HG03342 (cell line): Measurements from ENCODE around the gene ISCA1.
A peak's percentile ranks its signal among the peaks of the same experiment; 100 is the strongest.
"Not testable (repeated sequence)": the region's sequence is repeated elsewhere in the genome, so short reads cannot be mapped to it uniquely, and the experiment has no call there.

Experiments used
- ATAC-seq: cut with Tn5 transposase; IDR thresholded peaks from one replicate; pipeline ENCODE4 v1.9.1; 2021; ENCODE audit warnings: mild to moderate bottlenecking, moderate library complexity; ENCODE audit not compliant: unreplicated experiment

Gene ISCA1

DNA sequence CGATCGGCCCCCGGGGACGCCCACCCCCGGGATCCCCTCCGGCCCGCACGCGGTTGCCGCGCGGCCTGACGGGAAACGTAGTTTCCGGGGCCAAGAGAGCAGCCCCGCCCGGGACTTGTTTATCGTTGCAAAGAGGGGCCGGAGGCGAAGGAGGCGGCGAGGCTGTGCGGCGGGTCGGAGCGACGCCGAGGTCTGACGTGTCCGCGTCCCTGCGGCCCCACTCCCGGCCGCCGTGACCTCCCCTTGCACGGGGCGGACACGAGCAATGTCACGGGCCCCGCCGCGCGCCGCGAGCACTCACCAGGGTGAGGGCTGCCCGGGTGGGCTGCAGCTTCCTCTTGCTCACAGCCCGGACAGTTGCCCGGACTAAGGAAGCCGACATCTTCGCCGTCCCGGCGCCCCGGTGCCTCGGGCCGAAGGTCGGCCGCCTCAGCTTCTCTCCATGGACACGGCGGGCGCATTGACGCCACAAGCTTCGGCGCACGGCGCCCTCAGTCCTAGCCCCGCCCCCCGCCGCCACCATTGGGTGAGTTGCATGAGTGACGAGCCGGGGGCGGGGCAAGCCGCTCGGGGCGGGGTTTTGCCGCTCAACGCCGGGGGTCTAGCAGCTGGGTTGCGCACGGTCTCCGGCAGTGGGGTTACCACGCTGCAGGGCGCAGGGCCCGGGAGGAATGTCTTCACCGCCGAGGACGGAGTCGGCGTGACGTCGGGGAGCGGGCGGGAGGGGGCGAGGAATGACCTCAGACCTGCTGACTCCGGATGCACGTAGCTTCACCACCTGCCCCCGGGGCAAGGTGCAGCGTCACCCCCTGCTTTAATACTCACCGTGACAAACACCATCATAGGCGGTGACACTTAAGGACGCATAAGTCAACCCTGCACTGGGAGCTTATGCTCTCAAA lies at the start of gene ISCA1:
Gene ISCA1 (minus strand): TSS at position 462 of the 902 bp plus-strand sequence. CDS start 80 bp downstream, at position 382.
- ATAC-seq = peak; percentile 73

- no peak for ATAC-seq
Observed at GRCh38 chr9:86330186-86330585, 47.8 kb upstream of the ISCA1 start.

DNA sequence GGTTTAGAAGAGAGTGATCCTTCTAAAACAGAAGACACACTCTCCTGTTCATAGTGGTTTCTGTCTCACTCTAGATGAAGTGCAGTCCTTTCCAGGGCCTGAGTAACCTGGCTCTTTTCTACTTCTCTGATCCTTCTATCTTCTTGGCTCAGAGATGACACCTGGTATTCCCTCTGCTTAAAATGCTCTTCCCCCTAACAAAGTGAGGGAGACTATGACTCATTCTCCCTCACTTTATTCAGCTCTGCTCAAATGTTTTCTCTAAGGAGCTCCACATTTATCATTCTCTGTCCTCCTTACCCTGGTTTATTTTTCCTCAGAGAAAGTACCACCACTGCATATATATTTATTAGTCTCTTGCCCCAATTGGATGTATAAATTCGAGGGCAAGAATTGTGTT lies 47.3 kb upstream of the ISCA1 start:
- ATAC-seq = no peak

DNA sequence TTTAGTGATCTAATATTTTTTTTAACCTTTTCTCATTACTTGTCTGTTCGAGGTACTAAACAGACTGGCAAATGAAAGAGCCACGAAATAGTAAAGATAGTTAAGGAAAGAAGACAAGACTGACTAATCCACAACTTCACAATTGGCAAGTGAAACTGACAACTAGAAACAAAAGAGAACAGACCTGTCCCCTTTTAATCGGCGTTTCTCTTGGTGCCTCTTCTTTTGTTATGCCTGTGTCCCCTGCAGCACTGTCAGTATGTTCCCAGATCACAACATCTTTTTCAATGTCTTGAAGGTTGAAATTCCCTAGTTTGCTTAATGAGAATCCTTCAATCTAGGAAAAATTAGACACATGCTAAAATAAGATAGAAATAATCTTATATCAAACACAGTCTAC lies 45.8 kb upstream of the ISCA1 start:
- ATAC-seq = no peak

DNA sequence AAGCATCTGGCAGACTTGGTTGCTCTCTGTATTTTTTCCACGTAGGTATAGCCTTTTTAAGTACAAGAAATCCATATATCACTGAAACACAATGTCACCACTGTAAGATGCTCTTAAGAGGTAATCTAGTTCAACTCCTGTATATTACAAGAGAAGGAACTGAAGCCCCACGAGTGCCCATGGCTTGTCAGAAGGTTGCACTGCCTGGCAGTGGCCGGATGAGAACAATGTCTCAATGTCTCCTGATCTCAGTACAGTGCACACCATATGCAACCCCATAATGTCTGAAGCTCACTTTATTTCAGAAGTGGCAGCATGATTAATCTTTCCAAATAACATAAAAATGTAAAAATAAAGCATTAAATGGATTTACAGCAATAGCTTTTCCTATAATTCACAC lies 44.2 kb upstream of the ISCA1 start:
- ATAC-seq = no peak

GRCh38 chr9:86324901-86325300 lies 42.6 kb upstream of the ISCA1 start:
- no peak for ATAC-seq

DNA sequence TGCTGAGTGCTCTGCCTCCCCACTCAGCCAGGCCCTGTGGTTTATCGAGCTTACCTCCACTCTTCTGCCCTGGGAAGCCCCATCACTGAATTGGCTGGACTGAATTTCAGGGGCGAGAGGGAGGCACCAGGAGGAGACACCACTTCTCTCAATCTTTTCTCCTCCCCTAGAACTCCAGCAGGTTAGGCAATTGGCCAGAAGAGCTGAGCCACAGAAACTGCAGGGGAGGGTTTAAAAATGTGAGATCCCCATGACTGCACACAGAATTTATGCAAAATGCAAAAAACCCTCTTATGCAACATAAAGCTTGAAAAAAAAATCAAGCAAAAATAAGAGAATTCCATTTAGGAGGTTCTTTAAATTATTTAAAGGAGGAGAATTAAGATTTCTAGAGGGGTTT lies 42.0 kb upstream of the ISCA1 start:
- ATAC-seq = peak; percentile 49

DNA sequence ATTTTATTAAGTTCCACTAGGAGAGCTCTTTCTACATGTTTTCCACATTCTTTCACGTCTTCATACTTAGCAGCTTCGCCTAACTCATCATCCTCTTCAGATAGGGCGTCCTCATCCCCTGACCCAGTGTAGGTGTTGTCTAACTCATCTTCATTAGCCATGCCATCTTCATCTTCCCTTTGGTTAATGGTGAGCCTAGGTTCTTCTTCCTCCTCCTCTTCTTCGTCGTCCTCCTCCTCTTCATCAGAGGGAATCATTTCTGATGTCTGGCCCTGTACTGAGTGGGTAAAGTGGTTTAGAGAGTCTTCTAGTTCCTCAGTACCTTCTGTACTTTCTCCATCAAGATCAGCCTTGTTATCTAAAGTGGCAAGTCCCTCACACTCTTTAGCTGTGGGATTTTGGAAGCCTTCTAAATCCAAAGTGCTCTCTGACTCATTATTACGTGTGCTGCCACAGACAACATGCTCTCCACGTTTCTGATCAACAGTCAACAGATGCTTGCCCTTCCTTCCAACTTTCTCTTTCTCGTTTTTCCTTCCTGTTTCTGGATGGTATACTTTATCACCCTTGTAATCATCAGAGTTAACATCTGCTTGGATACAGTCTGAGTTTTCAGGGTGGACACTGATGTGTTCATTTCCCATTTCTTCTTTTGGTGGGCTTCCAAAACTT lies 40.8 kb upstream of the ISCA1 start:
- ATAC-seq = no peak

GRCh38 chr9:86321373-86321772 lies 39.0 kb upstream of the ISCA1 start:
- ATAC-seq = no peak

GRCh38 chr9:86318187-86318586 lies 35.8 kb upstream of the ISCA1 start:
- no peak for ATAC-seq

- no peak for ATAC-seq
Observed at GRCh38 chr9:86315078-86315477, 32.7 kb upstream of the ISCA1 start.

- not testable (repeated sequence) for ATAC-seq
Observed at GRCh38 chr9:86312959-86313358, 30.6 kb upstream of the ISCA1 start.

- ATAC-seq = no peak
Observed at GRCh38 chr9:86308687-86309086, 26.3 kb upstream of the ISCA1 start.

DNA sequence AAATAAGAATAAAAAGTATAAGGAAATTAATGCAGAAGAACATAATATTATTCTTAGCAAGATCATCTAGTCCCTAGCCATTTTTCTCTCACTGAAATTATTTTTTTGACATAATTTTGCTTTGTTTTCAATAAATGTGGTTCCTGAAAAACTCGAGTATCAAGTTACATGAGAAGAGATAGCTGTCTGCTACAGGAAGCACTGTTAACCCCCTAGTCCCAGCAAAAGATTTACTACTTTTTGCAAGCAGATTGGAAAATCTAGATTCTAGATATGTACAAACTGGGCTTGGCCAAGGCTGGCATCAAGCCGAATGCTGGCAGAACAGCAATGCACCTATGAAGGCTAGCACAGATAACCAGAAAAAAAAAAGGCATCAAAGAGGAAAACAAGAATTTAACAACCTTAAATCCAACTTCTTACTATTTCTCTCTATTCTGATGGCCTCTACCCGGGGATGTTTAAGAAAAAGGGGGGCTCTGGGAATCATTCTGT lies 21.9 kb upstream of the ISCA1 start:
- no peak for ATAC-seq

GRCh38 chr9:86303316-86303975 lies 21.1 kb upstream of the ISCA1 start:
- no peak for ATAC-seq

- no peak for ATAC-seq
Observed at GRCh38 chr9:86301686-86302085, 19.3 kb upstream of the ISCA1 start.

GRCh38 chr9:86300701-86301100 lies 18.4 kb upstream of the ISCA1 start:
- no peak for ATAC-seq

DNA sequence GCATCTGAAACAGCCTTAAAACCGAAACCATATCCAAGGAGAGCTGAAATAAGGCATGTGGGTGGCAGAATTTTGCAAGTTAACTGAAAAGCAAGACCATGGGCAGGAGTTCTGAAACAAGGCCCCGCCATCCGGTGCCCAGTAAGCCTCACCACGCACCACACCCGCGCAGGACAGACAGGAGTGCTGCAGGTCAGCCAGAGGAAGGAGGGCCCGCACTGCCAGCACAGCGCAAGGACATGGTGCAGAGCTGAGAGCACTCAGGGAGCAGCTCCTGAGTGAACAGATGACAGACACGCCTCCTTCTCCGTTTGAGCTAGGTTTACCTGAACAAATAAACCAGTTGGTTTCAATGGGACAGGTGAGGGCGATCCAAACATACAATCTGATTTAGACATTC lies 16.5 kb upstream of the ISCA1 start:
- no peak for ATAC-seq

DNA sequence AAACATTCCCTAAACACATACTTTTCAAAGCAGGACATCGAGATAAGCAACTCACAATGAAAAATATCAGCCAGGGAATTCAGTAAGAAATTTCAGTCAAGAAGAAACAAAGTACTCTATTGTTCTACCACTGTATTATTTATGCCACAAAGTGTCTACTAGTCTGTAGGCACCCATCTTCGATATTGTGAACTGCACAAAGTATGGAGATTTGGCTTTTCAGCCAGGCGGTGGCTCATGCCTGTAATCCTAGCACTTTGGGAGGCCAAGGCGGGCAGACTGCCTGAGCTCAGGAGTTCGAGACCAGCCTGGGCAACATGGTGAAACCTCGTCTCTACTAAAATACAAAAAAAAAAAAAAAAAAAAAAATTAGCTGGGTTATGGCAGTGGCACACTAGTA lies 8.0 kb upstream of the ISCA1 start:
- not testable (repeated sequence) for ATAC-seq

DNA sequence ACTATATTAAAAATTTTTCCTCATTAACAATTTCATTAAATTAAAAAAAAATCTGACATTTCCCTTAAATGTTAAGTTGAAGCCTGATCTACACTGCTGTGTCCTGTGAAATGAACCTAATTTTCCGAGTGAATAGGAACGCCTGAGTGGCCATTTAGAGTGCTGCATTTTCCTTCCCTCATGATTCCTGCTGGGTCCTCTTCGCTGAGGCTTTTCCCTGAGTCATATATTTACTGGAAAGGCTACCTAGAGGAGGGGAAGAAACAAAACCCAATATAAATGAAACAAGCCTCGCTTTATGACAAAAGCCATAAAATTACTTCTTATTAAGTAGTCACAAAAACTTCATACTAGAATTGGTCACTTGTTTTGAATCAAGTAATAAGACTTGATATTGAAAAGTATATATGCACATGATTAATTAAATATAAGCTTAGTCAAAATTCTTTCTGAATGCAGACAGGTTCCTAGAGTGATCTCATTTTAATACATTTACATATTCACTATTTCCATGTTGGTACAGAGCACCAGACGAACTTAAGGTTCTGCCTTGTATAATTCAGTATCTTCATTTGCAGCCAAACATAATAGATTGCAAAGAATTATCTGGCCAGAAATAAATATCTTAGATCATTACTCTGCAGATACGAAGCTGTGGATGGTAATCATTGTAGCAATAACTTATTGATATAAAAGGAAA lies 6.3 kb upstream of the ISCA1 start:
- ATAC-seq = no peak

DNA sequence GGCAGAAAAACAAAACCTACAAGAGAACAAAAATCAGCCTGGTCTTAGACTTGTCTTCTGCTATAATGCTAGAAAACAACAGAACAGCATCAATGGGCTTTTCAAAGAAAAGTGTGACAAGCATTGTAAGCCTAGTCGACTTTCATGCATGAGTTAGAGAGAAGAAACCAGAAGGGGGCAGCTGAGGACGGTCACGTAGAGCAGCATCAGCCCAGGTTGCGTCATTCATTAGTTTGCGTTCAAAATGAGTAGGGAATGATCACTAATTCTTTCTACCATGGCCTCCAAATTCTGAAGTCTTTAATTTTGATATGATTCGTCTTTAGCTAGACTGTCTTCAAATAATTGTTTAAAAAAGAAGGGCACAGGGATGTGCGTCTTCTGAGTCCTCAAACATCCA lies 4.7 kb upstream of the ISCA1 start:
- ATAC-seq = no peak
